ENCODE data around the gene KL.

KL gene

DNA sequence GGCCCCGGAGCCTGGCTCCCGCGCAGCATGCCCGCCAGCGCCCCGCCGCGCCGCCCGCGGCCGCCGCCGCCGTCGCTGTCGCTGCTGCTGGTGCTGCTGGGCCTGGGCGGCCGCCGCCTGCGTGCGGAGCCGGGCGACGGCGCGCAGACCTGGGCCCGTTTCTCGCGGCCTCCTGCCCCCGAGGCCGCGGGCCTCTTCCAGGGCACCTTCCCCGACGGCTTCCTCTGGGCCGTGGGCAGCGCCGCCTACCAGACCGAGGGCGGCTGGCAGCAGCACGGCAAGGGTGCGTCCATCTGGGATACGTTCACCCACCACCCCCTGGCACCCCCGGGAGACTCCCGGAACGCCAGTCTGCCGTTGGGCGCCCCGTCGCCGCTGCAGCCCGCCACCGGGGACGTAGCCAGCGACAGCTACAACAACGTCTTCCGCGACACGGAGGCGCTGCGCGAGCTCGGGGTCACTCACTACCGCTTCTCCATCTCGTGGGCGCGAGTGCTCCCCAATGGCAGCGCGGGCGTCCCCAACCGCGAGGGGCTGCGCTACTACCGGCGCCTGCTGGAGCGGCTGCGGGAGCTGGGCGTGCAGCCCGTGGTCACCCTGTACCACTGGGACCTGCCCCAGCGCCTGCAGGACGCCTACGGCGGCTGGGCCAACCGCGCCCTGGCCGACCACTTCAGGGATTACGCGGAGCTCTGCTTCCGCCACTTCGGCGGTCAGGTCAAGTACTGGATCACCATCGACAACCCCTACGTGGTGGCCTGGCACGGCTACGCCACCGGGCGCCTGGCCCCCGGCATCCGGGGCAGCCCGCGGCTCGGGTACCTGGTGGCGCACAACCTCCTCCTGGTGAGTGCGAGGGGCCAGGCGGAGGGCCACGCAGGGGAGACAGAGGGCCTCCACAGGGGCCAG lies at the start of gene KL:
TSS of gene KL (plus strand) at position 10 of the 909 bp plus-strand sequence. CDS start at position 28, 18 bp downstream.
- H3K4me3 ChIP-seq (ENCODE audit: low read depth, low read length), result peak within 1 kb of the TSS; percentile 20
- no peak within 1 kb of the TSS for H3K27ac ChIP-seq (ENCODE audit: extremely low read depth, low read depth, low read length)
- no peaks in the 10 kb centered on the region for H3K9me3 ChIP-seq (ENCODE audit: control insufficient read depth, insufficient read depth, low read depth, low read length)
- no peaks in the 10 kb centered on the region for H3K4me1 ChIP-seq (ENCODE audit: control insufficient read depth, insufficient read depth, low read length)
- TF ChIP-seq ZNF596 (tag by site-specific recombination; IDR thresholded peaks at IDR 0.05), result no peak
- TF ChIP-seq MEIS1 (CRISPR knock-in tag; IDR thresholded peaks at IDR 0.05; ENCODE audit: borderline replicate concordance), result no peak
- TF ChIP-seq ZNF302 (tag by site-specific recombination; IDR thresholded peaks at IDR 0.05; ENCODE audit: low read depth), result no peak
- no peak for TF ChIP-seq ZNF514 (tag by site-specific recombination; IDR thresholded peaks at IDR 0.05)
- no peak for TF ChIP-seq ZBTB7A (tag by site-specific recombination; IDR thresholded peaks at IDR 0.05; ENCODE audit: low read depth)
- TF ChIP-seq ZNF202 (tag by site-specific recombination; IDR thresholded peaks at IDR 0.05; ENCODE audit: borderline replicate concordance), result peak; percentile 91
- peak; percentile 34; the same call in 1 of the 2 replicates for TF ChIP-seq ZFHX2 (tag by site-specific recombination; conservative IDR thresholded peaks at IDR 0.05)
- TF ChIP-seq ZNF830 (tag by site-specific recombination; IDR thresholded peaks at IDR 0.05; ENCODE audit: low read depth), result no peak
- TF ChIP-seq WT1 (tag by site-specific recombination; IDR thresholded peaks at IDR 0.05), result no peak
- TF ChIP-seq, protein P1, sequence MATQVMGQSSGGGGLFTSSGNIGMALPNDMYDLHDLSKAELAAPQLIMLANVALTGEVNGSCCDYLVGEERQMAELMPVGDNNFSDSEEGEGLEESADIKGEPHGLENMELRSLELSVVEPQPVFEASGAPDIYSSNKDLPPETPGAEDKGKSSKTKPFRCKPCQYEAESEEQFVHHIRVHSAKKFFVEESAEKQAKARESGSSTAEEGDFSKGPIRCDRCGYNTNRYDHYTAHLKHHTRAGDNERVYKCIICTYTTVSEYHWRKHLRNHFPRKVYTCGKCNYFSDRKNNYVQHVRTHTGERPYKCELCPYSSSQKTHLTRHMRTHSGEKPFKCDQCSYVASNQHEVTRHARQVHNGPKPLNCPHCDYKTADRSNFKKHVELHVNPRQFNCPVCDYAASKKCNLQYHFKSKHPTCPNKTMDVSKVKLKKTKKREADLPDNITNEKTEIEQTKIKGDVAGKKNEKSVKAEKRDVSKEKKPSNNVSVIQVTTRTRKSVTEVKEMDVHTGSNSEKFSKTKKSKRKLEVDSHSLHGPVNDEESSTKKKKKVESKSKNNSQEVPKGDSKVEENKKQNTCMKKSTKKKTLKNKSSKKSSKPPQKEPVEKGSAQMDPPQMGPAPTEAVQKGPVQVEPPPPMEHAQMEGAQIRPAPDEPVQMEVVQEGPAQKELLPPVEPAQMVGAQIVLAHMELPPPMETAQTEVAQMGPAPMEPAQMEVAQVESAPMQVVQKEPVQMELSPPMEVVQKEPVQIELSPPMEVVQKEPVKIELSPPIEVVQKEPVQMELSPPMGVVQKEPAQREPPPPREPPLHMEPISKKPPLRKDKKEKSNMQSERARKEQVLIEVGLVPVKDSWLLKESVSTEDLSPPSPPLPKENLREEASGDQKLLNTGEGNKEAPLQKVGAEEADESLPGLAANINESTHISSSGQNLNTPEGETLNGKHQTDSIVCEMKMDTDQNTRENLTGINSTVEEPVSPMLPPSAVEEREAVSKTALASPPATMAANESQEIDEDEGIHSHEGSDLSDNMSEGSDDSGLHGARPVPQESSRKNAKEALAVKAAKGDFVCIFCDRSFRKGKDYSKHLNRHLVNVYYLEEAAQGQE (tag by site-specific recombination; IDR thresholded peaks at IDR 0.05), result no peak
- TF ChIP-seq, protein P2, sequence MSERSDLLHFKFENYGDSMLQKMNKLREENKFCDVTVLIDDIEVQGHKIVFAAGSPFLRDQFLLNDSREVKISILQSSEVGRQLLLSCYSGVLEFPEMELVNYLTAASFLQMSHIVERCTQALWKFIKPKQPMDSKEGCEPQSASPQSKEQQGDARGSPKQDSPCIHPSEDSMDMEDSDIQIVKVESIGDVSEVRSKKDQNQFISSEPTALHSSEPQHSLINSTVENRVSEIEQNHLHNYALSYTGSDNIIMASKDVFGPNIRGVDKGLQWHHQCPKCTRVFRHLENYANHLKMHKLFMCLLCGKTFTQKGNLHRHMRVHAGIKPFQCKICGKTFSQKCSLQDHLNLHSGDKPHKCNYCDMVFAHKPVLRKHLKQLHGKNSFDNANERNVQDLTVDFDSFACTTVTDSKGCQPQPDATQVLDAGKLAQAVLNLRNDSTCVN (tag by site-specific recombination; optimal IDR thresholded peaks at IDR 0.05), result peak; percentile 17
- TF ChIP-seq ZNF112 (tag by site-specific recombination; IDR thresholded peaks at IDR 0.05), result no peak
- TF ChIP-seq ZNF175 (tag by site-specific recombination; IDR thresholded peaks at IDR 0.05), result no peak
- H3K36me3 ChIP-seq (ENCODE audit: control insufficient read depth in 2 of 2, insufficient read depth in 1 of 2, low read length in 2 of 2), result no peaks in the 10 kb centered on the region
- ChIA-PET CTCF (no interaction called here), POLR2A (no interaction called here)

DNA sequence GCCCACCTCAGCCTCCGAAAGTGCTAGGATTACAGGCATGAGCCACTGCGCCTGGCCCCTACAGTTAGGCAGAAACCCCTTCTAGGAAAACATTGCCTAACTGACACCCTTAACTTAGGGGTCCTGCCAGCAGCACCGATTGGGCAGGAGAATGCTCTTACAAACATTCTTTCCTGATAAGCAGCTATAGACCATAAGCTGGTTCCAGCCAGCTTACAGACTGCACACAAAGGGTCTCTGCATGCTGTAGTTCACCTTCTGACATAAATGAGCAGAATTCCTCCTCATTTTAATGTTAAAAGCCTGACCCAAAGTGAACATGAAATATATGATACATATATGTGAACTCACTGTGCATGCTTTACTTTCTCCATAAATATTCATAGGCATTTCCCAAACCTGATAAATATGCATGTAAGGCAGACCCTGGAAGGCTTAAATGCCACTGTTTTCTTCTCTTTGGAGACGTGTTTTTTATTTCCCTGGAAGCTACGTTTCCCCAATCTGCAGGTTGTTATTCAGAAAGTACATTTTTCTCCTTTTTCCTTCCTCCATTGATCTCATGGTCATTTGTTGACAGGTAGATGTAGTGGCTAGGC lies 48.5 kb upstream of the KL start:
- H3K4me3 ChIP-seq (ENCODE audit: low read depth, low read length), result no peak overlapping the region
- no peak for TF ChIP-seq EGR2 (tag by site-specific recombination; IDR thresholded peaks at IDR 0.05; ENCODE audit: low read depth)
- TF ChIP-seq ZSCAN30 (tag by site-specific recombination; IDR thresholded peaks at IDR 0.05), result no peak
- no peak for TF ChIP-seq ZNF610 (tag by site-specific recombination; IDR thresholded peaks at IDR 0.05; ENCODE audit: borderline replicate concordance)
- TF ChIP-seq, protein P3, sequence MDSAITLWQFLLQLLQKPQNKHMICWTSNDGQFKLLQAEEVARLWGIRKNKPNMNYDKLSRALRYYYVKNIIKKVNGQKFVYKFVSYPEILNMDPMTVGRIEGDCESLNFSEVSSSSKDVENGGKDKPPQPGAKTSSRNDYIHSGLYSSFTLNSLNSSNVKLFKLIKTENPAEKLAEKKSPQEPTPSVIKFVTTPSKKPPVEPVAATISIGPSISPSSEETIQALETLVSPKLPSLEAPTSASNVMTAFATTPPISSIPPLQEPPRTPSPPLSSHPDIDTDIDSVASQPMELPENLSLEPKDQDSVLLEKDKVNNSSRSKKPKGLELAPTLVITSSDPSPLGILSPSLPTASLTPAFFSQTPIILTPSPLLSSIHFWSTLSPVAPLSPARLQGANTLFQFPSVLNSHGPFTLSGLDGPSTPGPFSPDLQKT (IDR thresholded peaks at IDR 0.05; ENCODE audit: borderline replicate concordance, low read depth, low read length), result no peak
- TF ChIP-seq, protein P4, sequence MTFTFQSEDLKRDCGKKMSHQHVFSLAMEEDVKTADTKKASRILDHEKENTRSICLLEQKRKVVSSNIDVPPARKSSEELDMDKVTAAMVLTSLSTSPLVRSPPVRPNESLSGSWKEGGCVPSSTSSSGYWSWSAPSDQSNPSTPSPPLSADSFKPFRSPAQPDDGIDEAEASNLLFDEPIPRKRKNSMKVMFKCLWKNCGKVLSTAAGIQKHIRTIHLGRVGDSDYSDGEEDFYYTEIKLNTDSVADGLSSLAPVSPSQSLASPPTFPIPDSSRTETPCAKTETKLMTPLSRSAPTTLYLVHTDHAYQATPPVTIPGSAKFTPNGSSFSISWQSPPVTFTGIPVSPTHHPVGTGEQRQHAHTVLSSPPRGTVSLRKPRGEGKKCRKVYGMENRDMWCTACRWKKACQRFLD (tag by site-specific recombination; IDR thresholded peaks at IDR 0.05), result no peak
- no peak for TF ChIP-seq ZNF777 (tag by site-specific recombination; IDR thresholded peaks at IDR 0.05; ENCODE audit: borderline replicate concordance)
- no peaks in the 10 kb centered on the region for H3K9me3 ChIP-seq (ENCODE audit: control insufficient read depth, insufficient read depth, low read depth, low read length)
- no peaks in the 10 kb centered on the region for H3K4me1 ChIP-seq (ENCODE audit: control insufficient read depth, insufficient read depth, low read length)
- ChIA-PET CTCF (no interaction called here), POLR2A (no interaction called here)
- no peak overlapping the region for H3K27ac ChIP-seq (ENCODE audit: extremely low read depth, low read depth, low read length)
- H3K36me3 ChIP-seq (ENCODE audit: control insufficient read depth in 2 of 2, insufficient read depth in 1 of 2, low read length in 2 of 2), result no peaks in the 10 kb centered on the region

All from HEK293 (cell line).